ENCODE measurements around the gene XPNPEP2. TPM values are rescaled to one million over a fixed set of nuclear protein-coding genes. Genes with fewer than 3 reads are reported as not detected.

The XPNPEP2 gene
- total RNA-seq, 1 donor from 2014 or later, result 0.27 TPM

DNA sequence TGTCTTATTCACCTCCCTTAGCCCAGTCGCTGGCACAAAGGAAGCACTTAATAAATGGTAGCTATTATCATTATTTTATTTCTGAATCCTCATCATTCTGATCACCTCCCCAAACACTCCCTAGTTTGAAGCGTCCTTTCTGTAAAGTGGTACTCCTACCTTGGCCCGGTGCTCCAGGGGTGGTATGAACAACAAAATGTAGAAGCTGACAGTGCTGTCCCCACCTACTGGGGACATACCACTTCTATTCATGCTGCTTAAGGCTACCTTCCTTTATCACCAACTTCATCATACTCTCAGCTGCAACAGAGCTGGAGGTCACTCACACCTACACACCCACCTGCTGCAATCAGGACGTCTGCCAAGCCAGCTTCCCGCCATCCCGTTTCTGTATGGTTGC is 43.2 kb upstream of the XPNPEP2 start:
- peaks cover 7% of the 10 kb centered on the region for H3K27me3 Mint-ChIP-seq (ENCODE audit: unreplicated experiment)
- H3K27ac Mint-ChIP-seq (ENCODE audit: unreplicated experiment), result no peak overlapping the region
- H3K4me3 Mint-ChIP-seq (ENCODE audit: unreplicated experiment), result no peak overlapping the region
- DNase-seq (ENCODE audit: extremely low spot score, unreplicated experiment), result peak; percentile 30
- H3K4me1 Mint-ChIP-seq (ENCODE audit: unreplicated experiment), result no peaks in the 10 kb centered on the region
- H3K9me3 Mint-ChIP-seq (ENCODE audit: unreplicated experiment), result no peaks in the 10 kb centered on the region
- TF ChIP-seq, protein P1, sequence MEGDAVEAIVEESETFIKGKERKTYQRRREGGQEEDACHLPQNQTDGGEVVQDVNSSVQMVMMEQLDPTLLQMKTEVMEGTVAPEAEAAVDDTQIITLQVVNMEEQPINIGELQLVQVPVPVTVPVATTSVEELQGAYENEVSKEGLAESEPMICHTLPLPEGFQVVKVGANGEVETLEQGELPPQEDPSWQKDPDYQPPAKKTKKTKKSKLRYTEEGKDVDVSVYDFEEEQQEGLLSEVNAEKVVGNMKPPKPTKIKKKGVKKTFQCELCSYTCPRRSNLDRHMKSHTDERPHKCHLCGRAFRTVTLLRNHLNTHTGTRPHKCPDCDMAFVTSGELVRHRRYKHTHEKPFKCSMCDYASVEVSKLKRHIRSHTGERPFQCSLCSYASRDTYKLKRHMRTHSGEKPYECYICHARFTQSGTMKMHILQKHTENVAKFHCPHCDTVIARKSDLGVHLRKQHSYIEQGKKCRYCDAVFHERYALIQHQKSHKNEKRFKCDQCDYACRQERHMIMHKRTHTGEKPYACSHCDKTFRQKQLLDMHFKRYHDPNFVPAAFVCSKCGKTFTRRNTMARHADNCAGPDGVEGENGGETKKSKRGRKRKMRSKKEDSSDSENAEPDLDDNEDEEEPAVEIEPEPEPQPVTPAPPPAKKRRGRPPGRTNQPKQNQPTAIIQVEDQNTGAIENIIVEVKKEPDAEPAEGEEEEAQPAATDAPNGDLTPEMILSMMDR (IDR thresholded peaks at IDR 0.05), result no peak
- H3K36me3 Mint-ChIP-seq (ENCODE audit: unreplicated experiment), result no peaks in the 10 kb centered on the region

DNA sequence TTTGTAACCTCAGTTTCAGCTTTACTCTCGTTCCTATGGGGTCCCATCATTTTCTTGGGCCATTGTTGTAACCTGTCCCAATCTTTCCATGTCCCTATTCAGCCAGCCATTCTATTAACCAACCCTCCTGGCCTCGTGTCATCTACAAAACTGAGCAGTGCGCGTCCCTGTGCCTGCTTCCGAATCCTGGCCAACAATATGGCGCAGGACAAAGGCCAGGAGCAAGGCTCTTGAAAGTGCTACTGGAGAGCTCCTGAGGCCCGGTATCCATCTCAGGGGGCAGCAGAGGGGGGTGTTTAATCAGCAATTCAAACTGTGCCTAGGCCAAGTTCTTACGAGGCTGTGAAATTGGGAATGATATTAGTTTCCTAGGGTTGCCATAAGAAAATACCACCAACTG is 42.8 kb upstream of the XPNPEP2 start:
- Mint-ChIP-seq H3K9me3 (ENCODE audit: unreplicated experiment) (no peaks in the 10 kb centered on the region), H3K27me3 (ENCODE audit: unreplicated experiment) (peaks cover 7% of the 10 kb centered on the region), H3K4me1 (ENCODE audit: unreplicated experiment) (no peaks in the 10 kb centered on the region), H3K4me3 (ENCODE audit: unreplicated experiment) (no peak overlapping the region), H3K36me3 (ENCODE audit: unreplicated experiment) (no peaks in the 10 kb centered on the region), H3K27ac (ENCODE audit: unreplicated experiment) (no peak overlapping the region)
- DNase-seq (ENCODE audit: extremely low spot score, unreplicated experiment), result peak; percentile 44
- TF ChIP-seq, protein P1 (IDR thresholded peaks at IDR 0.05), result no peak

DNA sequence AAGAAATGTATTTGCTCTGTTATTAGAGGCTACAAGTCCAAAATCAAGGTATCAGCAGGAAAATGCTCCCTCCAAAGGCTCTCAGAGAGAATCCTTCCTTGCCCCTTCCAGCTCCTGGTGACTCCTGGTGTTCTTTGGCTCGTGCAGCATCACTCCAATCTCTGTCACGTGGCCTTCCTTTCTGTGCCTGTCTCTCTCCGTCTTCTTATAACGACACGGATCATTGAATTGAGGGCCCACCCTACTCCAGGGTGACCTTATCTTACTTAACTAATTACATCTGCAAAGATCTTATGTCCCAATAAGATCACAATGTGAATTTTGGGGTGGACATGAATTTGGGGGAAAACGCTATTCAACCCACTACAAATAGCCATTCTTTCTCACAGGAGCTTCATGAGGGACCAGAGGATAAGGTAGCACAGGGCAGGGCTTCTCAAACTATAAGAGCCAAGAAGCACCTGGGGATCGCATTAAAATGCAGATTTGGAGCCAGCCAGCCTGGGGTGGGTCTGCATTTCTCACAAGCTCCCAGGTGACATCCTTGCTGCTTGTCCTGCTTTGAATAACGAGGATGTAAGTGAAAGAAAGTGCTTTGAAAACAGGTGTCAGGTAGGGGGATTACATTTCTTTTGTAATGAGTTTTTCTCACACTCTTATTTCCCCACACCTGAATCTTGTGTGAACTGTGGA is 42.2 kb upstream of the XPNPEP2 start:
- H3K36me3 Mint-ChIP-seq (ENCODE audit: unreplicated experiment), result no peaks in the 10 kb centered on the region
- peak; percentile 48 for DNase-seq (ENCODE audit: extremely low spot score, unreplicated experiment)
- H3K27me3 Mint-ChIP-seq (ENCODE audit: unreplicated experiment), result peaks cover 7% of the 10 kb centered on the region
- TF ChIP-seq, protein P1 (IDR thresholded peaks at IDR 0.05), result no peak
- no peaks in the 10 kb centered on the region for H3K4me1 Mint-ChIP-seq (ENCODE audit: unreplicated experiment)
- H3K4me3 Mint-ChIP-seq (ENCODE audit: unreplicated experiment), result no peak overlapping the region
- no peaks in the 10 kb centered on the region for H3K9me3 Mint-ChIP-seq (ENCODE audit: unreplicated experiment)
- H3K27ac Mint-ChIP-seq (ENCODE audit: unreplicated experiment), result no peak overlapping the region

DNA sequence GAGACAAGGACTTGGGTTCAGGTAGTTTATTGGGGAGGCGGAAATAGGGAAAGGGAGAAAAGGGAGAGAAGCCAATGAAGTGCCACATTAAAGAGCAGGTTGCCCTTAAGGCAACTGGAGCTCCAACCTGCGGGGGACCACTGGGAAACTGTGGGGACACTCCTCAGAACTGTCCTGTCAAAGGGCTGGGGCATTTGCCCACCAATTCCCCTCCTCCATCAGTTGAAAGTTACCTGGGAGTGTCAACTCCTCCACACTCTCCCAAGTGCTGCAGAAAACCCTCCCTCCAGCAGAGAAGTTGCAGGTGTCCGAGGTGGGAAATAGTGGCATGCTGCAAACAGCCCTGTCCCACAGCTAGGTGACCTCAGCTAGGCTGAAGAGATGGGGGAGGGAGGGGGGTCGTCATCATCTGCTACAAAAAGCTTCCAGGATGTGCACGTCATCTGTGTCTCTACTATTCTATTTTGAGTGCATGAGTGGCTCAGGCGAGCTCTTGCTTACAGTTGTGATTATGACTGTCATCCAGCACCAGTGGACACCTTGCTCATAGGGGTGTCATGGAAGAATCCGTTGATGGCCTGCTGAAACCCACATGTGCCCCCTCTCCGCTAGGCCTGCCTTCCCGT is 41.5 kb upstream of the XPNPEP2 start:
- peaks cover 10% of the 10 kb centered on the region for H3K27me3 Mint-ChIP-seq (ENCODE audit: unreplicated experiment)
- no peak for DNase-seq (ENCODE audit: extremely low spot score, unreplicated experiment)
- no peaks in the 10 kb centered on the region for H3K36me3 Mint-ChIP-seq (ENCODE audit: unreplicated experiment)
- TF ChIP-seq, protein P1 (IDR thresholded peaks at IDR 0.05), result no peak
- H3K27ac Mint-ChIP-seq (ENCODE audit: unreplicated experiment), result no peak overlapping the region
- H3K9me3 Mint-ChIP-seq (ENCODE audit: unreplicated experiment), result no peaks in the 10 kb centered on the region
- no peaks in the 10 kb centered on the region for H3K4me1 Mint-ChIP-seq (ENCODE audit: unreplicated experiment)
- no peak overlapping the region for H3K4me3 Mint-ChIP-seq (ENCODE audit: unreplicated experiment)

DNA sequence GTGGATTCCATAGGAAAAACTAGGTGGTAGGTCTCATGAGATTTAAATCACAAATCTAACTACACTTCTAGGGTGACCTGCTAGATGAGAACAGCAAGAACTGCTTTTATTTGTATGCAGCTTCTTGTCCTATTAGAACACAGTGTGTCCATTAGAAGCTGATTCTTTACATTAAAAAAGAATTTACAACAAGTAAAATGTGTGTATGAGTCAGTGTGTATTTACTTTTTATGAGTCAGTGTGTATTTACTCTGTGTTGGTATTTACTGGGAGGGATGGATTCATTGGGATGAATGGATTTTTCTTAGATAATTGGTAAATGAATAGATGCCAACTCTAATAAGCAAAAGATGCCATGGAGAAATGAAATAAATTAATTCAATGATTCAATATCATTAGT is 40.6 kb upstream of the XPNPEP2 start:
- TF ChIP-seq, protein P1 (IDR thresholded peaks at IDR 0.05), result no peak
- no peak overlapping the region for H3K4me3 Mint-ChIP-seq (ENCODE audit: unreplicated experiment)
- H3K36me3 Mint-ChIP-seq (ENCODE audit: unreplicated experiment), result no peaks in the 10 kb centered on the region
- H3K27ac Mint-ChIP-seq (ENCODE audit: unreplicated experiment), result no peak overlapping the region
- DNase-seq (ENCODE audit: extremely low spot score, unreplicated experiment), result no peak
- peaks cover 11% of the 10 kb centered on the region for H3K27me3 Mint-ChIP-seq (ENCODE audit: unreplicated experiment)
- H3K9me3 Mint-ChIP-seq (ENCODE audit: unreplicated experiment), result no peaks in the 10 kb centered on the region
- no peaks in the 10 kb centered on the region for H3K4me1 Mint-ChIP-seq (ENCODE audit: unreplicated experiment)

Measured in osteocyte (in vitro differentiated cells).